Spleen (tissue), 11 donors: ENCODE data around the gene NAA15. TPM values are rescaled to one million over a fixed set of nuclear protein-coding genes. Genes with fewer than 3 reads are reported as not detected.

ENCODE experiments used
- DNase-seq: peaks from one replicate; pipeline ENCODE4 v3.0.0-alpha.2; 2020
- H3K27ac ChIP-seq, 8 donors: fragments of 200-600 bp; sonication (generic) in 7 of 8; 1 replicate in 4 of 8; 2 replicates in 4 of 8; pipeline versions ENCODE4 v1.5.0 to v1.8.0; 2016 to 2021; ENCODE audit warnings: inconsistent platforms in 4 of 8, mild to moderate bottlenecking in 4 of 8, moderate library complexity in 1 of 8
- H3K27me3 ChIP-seq, 7 donors: fragments of 200-600 bp; sonication (generic) in 6 of 7; replicated peaks in 1 of 7; 1 replicate in 4 of 7; 2 replicates in 3 of 7; pipeline versions ENCODE4 v1.5.0 to v1.8.0; 2016 to 2021; ENCODE audit warnings: inconsistent platforms in 3 of 7, mild to moderate bottlenecking in 1 of 7
- H3K36me3 ChIP-seq, 6 donors: fragments of 200-600 bp; sonication (generic) in 5 of 6; 1 replicate in 4 of 6; 2 replicates in 2 of 6; pipeline versions ENCODE4 v1.5.0 to v1.8.0; 2016 to 2021; ENCODE audit warnings: inconsistent platforms in 2 of 6
- H3K4me1 ChIP-seq, 6 donors: fragments of 200-600 bp; sonication (generic) in 5 of 6; 1 replicate in 3 of 6; 2 replicates in 3 of 6; pipeline versions ENCODE4 v1.5.0 to v1.8.0; 2016 to 2021; ENCODE audit warnings: inconsistent platforms in 3 of 6
- H3K4me3 ChIP-seq, 8 donors: fragments of 200-600 bp; sonication (generic) in 7 of 8; 1 replicate in 4 of 8; 2 replicates in 4 of 8; pipeline versions ENCODE4 v1.5.0 to v1.8.0; 2016 to 2021; ENCODE audit warnings: inconsistent platforms in 4 of 8, mild to moderate bottlenecking in 4 of 8, moderate library complexity in 2 of 8
- H3K9me3 ChIP-seq, 8 donors: fragments of 200-600 bp; sonication (generic) in 7 of 8; 1 replicate in 4 of 8; 2 replicates in 4 of 8; pipeline versions ENCODE4 v1.5.0 to v1.8.0; 2016 to 2021; ENCODE audit warnings: inconsistent platforms in 4 of 8
- POLR2A ChIP-seq, 3 donors: fragments of 450-650 bp; IDR thresholded peaks; one replicate each; pipeline ENCODE4 v1.5.1; 2017; ENCODE audit warnings: antibody characterized with exemption in 3 of 3, mild to moderate bottlenecking in 1 of 3
- POLR2AphosphoS5 ChIP-seq, 3 donors: sonication (generic); formaldehyde crosslinking; IDR thresholded peaks; one replicate each; pipeline ENCODE4 v1.5.1; 2017; ENCODE audit warnings: antibody characterized with exemption in 3 of 3
- WGBS, 5 donors: extraction: QIAGEN DNeasy Blood & Tissue Kit in 3 of 5; methylation state at CpG; one replicate each; pipeline versions ENCODE4 v1.1.5 to v1.1.7; 2013 to 2018; 5-methylcytosine and 5-hydroxymethylcytosine counted together
- intact Hi-C: fragments of 100-400 bp; cut with DNase I; formaldehyde crosslinking; loops from one replicate; pipeline ENCODE4 v1.15.0; 2023; ENCODE audit warnings: low total_unique reads
- polyA plus RNA-seq, 3 donors: library from polyadenylated mRNA; stranded (reverse); fragments of 200-250 nt; gene quantifications; one replicate each; pipeline ENCODE4 v1.2.1, GENCODE V29; 2013
- total RNA-seq, 7 donors: library from RNA; depleted of rRNA in 3 of 7; stranded (reverse); fragments of >200 nt in 3 of 7; fragmentation: NEBNext Ultra II Directional in 4 of 7; extraction: Animal tissue kit (Norgen Biotek cat#: 25700) in 4 of 7; gene quantifications; one replicate each; pipeline versions ENCODE4 v1.1.0 to v1.2.1, GENCODE V29; 2016 to 2021
- TF ChIP-seq, protein P1 (sequence below), 11 experiments: fragments of 200-600 bp in 7 of 11; fragments of 450-650 bp in 4 of 11; sonication (generic) in 4 of 11; IDR thresholded peaks in 8 of 11; conservative IDR thresholded peaks in 3 of 11; 1 replicate in 7 of 11; 2 replicates in 4 of 11; pipeline versions ENCODE4 v1.4.0 to v1.8.0; 2016 to 2021; ENCODE audit warnings: antibody characterized with exemption in 11 of 11, inconsistent platforms in 4 of 11, mild to moderate bottlenecking in 1 of 11
- donor health status: healthy with polysubstance abuse.
- donor health status: DM: no; HTN: no; CAD: no; lungs with moderate emphysema.
- donor health status: DM: no; HTN: no; CAD: no.
- donor health status: Bipolar disorder and iron deficiency.
- donor health status: healthy.
- donor health status: DM: no; HTN: no; CAD: no.
- donor health status: DM: yes; HTN: yes; CAD: no.

NAA15 gene
- total and polyA plus RNA-seq, 10 donors = 5.4 to 66.7 (median 37.8) TPM

DNA sequence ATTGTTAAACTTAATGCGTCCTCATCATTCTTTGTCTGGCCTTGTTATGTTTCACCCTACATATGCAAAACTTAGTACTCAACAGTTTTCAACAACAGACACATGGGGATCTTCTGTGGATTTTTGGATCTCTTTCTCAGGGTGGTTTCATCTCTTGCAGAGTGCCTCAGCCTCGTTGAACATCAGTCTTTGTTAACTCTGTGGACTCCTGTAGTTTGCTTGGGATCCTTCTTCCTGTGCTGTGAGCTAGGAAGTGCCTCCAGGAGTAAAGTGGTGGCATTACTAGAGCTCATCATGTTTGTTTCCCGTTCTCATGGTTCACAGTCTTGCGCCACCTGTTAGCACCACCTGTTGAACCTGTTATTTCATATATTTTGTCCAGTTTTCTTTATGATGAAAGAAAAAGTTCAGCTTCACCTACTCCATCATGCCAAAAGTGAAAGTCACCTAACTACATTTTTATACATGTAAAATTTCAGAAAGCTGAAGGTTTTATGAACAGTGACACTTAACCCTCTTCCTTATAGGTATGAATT is 28.4 kb downstream of the NAA15 start:
- WGBS, 5 donors = 83 to 94% (median 88%) methylated on average over 4 of the region's 4 CpGs
- Histone ChIP-seq H3K4me1 (peaks cover under 1 to 54% (median 11%) of the 10 kb centered on the region in 6 donors), H3K9me3 (no peaks in the 10 kb centered on the region), H3K4me3 (no peak overlapping the region), H3K27me3 (no peaks in the 10 kb centered on the region), H3K27ac (no peak overlapping the region), H3K36me3 (peaks cover 0 to 35% (median 0%) of the 10 kb centered on the region in 6 donors)
- no peak for DNase-seq
- intact Hi-C loops = no loop called here
- TF ChIP-seq POLR2A (IDR thresholded peaks at IDR 0.05) (no peak), POLR2AphosphoS5 (IDR thresholded peaks at IDR 0.05) (no peak)
- TF ChIP-seq, protein P1, sequence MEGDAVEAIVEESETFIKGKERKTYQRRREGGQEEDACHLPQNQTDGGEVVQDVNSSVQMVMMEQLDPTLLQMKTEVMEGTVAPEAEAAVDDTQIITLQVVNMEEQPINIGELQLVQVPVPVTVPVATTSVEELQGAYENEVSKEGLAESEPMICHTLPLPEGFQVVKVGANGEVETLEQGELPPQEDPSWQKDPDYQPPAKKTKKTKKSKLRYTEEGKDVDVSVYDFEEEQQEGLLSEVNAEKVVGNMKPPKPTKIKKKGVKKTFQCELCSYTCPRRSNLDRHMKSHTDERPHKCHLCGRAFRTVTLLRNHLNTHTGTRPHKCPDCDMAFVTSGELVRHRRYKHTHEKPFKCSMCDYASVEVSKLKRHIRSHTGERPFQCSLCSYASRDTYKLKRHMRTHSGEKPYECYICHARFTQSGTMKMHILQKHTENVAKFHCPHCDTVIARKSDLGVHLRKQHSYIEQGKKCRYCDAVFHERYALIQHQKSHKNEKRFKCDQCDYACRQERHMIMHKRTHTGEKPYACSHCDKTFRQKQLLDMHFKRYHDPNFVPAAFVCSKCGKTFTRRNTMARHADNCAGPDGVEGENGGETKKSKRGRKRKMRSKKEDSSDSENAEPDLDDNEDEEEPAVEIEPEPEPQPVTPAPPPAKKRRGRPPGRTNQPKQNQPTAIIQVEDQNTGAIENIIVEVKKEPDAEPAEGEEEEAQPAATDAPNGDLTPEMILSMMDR (IDR thresholded peaks at IDR 0.05 in 8 of 11, conservative IDR thresholded peaks at IDR 0.05 in 3 of 11) = no peak

GRCh38 chr4:139330283-139330682 is 29.0 kb downstream of the NAA15 start:
- TF ChIP-seq POLR2AphosphoS5 (IDR thresholded peaks at IDR 0.05) (no peak), POLR2A (IDR thresholded peaks at IDR 0.05) (no peak)
- TF ChIP-seq, protein P1 (IDR thresholded peaks at IDR 0.05 in 8 of 11, conservative IDR thresholded peaks at IDR 0.05 in 3 of 11) = no peak
- H3K4me3 ChIP-seq = no peak overlapping the region
- H3K9me3 ChIP-seq = no peaks in the 10 kb centered on the region
- H3K27ac ChIP-seq = no peak overlapping the region
- peaks cover 0 to 50% (median 8%) of the 10 kb centered on the region in 6 donors for H3K4me1 ChIP-seq
- no peaks in the 10 kb centered on the region for H3K27me3 ChIP-seq
- H3K36me3 ChIP-seq = peaks cover 0 to 41% (median under 1%) of the 10 kb centered on the region in 6 donors
- no peak for DNase-seq
- intact Hi-C loops = no loop called here
- WGBS, 5 donors = 83 to 94% (median 88%) methylated on average over 3 of the region's 3 CpGs

- no peaks in the 10 kb centered on the region for H3K27me3 ChIP-seq
- no peak for DNase-seq
- H3K4me3 ChIP-seq = no peak overlapping the region
- peaks cover 0 to 41% (median 8%) of the 10 kb centered on the region in 6 donors for H3K4me1 ChIP-seq
- 91 to 100% (median 96%) methylated on average over 1 of the region's 1 CpG for WGBS, 5 donors
- TF ChIP-seq, protein P1 (IDR thresholded peaks at IDR 0.05 in 8 of 11, conservative IDR thresholded peaks at IDR 0.05 in 3 of 11) = no peak
- TF ChIP-seq POLR2AphosphoS5 (IDR thresholded peaks at IDR 0.05) (no peak), POLR2A (IDR thresholded peaks at IDR 0.05) (no peak)
- peaks cover 0 to 49% (median 5%) of the 10 kb centered on the region in 6 donors for H3K36me3 ChIP-seq
- H3K27ac ChIP-seq = no peak overlapping the region
- intact Hi-C loops = no loop called here
- H3K9me3 ChIP-seq = no peaks in the 10 kb centered on the region
Observed at GRCh38 chr4:139331185-139331584, 29.9 kb downstream of the NAA15 start.

DNA sequence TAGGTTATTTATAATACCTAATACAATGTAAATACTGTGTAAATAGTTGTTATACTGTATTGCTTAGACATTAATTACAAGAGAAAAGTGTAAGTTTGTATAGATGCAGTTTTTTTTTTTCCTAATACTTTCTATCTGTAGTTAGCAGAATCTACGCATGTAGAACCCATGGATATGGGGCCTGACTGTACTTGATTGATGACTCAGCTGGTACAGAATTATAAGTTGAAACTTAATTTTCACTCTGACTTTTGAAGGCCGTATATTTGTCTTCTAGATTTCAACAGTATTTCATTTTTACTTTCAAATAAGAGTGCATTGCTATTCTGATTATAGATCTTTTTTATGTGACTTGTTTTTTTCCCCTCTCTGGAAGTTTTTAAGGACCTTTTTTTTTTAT is 31.7 kb downstream of the NAA15 start:
- intact Hi-C loops = no loop called here
- DNase-seq = no peak
- Histone ChIP-seq H3K27ac (no peak overlapping the region), H3K4me3 (no peak overlapping the region), H3K9me3 (no peaks in the 10 kb centered on the region), H3K27me3 (no peaks in the 10 kb centered on the region), H3K36me3 (peaks cover 0 to 48% (median 5%) of the 10 kb centered on the region in 6 donors), H3K4me1 (peaks cover 0 to 52% (median 9%) of the 10 kb centered on the region in 6 donors)
- 84 to 93% (median 89%) methylated on average over 2 of the region's 2 CpGs for WGBS, 5 donors
- TF ChIP-seq, protein P1 (IDR thresholded peaks at IDR 0.05 in 8 of 11, conservative IDR thresholded peaks at IDR 0.05 in 3 of 11) = no peak
- TF ChIP-seq POLR2AphosphoS5 (IDR thresholded peaks at IDR 0.05) = no peak
- TF ChIP-seq POLR2A (IDR thresholded peaks at IDR 0.05) = no peak
